GM20000 (cell line): ENCODE results near the gene OSM.

ENCODE experiments used
- DNase-seq: peaks from one replicate; pipeline ENCODE4 v3.0.0; 2012; ENCODE audit warnings: low spot score
- TF ChIP-seq, protein P1 (sequence below): IDR thresholded peaks from 2 replicates; pipeline ENCODE4 v1.5.1; 2012; ENCODE audit warnings: mild to moderate bottlenecking, control low read depth; ENCODE audit errors: extremely low read depth, missing control alignments

The OSM gene

DNA sequence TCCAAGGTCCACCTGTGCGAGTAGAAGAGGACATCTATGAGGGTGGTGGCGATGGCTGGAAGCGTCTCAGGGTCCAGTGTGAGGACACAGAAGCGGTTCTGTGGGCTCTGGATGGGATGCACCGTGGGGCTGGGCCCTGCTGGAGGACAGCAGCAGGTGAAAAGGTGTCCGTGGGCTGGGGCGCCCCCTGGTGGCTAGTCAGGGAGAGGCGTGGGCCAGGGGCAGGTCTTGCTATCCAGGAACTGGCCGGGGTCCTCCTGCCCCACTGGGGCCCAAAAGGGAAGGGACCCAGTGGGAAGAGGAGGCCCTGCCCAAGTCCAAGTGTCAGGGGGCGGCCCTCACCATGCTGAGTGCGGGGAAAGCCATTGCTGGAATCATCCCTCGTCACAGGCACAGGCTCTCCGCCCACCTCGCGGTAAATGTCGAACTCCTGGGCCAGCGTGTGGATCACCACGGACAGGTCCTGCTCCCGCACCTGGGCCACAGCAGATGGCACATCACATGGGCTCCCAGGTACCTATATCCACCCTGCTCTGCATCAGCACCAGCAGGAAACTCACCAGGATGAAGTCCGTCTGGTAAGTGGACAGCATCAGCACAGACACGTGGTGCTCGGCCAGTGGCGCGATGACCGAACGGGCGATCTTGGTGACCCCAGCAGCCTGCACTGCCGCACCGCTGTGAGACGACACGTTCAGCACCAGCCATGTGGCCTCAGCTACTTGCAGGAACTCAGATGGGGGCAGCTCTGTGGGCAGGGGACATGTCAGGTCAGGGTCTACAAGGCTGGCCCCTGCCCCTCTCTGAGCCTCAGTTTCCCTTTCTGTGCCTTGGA is 20.4 kb upstream of the OSM start:
- DNase-seq, result peak; percentile 86
- TF ChIP-seq, protein P1, sequence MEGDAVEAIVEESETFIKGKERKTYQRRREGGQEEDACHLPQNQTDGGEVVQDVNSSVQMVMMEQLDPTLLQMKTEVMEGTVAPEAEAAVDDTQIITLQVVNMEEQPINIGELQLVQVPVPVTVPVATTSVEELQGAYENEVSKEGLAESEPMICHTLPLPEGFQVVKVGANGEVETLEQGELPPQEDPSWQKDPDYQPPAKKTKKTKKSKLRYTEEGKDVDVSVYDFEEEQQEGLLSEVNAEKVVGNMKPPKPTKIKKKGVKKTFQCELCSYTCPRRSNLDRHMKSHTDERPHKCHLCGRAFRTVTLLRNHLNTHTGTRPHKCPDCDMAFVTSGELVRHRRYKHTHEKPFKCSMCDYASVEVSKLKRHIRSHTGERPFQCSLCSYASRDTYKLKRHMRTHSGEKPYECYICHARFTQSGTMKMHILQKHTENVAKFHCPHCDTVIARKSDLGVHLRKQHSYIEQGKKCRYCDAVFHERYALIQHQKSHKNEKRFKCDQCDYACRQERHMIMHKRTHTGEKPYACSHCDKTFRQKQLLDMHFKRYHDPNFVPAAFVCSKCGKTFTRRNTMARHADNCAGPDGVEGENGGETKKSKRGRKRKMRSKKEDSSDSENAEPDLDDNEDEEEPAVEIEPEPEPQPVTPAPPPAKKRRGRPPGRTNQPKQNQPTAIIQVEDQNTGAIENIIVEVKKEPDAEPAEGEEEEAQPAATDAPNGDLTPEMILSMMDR, result peak; percentile 92

DNA sequence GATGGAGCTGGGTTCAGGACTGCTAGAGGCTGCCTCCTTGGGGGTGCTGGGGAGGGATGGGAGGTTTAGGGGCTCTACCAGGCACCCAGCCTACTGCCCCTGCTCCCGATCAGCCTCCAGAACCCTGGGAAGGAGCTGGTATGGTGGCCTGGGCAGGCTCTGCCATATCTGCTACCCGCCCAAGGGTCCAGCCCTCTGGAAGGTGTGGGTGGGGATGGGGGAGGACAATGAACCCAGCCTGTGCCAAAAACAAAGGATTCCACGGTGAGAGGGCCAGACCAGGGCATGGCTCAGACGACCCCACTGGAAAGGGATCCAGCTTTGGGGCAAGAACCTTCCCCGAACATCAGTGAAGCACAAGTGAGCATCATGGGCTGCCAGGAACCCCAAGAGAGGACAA is 19.7 kb upstream of the OSM start:
- TF ChIP-seq, protein P1, result no peak
- DNase-seq, result no peak

DNA sequence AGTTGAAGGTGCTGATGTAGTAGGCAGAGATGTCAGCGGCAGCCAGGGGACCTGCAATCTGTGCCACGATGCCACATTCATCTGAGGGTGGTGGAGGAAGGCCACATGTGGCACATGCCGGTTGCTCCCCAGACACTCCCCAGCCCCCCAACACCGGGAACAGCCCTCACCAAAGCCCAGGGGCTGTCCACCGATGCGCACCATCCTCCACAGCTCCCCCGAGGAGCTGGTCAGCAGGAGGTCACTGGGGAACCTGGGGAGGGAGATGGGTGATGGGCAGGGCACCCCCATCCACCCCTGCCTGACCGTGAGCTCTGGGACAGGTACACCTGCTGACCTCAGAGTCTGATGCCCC is 19.2 kb upstream of the OSM start:
- no peak for DNase-seq
- TF ChIP-seq, protein P1, result no peak

GRCh38 chr22:30285176-30285845 is 18.7 kb upstream of the OSM start:
- DNase-seq, result no peak
- TF ChIP-seq, protein P1, result no peak

DNA sequence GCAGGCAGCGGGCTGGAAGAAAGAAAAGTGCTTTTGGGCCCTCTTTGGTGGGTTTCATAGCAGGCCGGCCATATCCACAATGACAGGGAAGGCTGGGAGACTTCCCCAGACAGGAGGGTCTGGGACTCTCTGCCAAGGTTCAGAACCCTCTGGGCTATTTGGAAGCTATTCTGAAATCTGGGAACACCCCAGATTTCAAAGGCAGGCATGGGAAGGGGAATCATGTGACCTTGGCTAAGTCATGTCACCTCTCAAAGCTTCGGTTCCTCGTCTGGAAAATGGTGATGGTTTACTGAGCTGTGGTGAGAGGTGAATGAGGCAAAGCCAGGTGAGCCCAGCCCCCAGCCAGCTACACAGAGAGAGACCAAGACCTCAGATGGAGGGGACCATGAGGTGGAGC is 18.0 kb upstream of the OSM start:
- DNase-seq, result no peak
- TF ChIP-seq, protein P1, result no peak

DNA sequence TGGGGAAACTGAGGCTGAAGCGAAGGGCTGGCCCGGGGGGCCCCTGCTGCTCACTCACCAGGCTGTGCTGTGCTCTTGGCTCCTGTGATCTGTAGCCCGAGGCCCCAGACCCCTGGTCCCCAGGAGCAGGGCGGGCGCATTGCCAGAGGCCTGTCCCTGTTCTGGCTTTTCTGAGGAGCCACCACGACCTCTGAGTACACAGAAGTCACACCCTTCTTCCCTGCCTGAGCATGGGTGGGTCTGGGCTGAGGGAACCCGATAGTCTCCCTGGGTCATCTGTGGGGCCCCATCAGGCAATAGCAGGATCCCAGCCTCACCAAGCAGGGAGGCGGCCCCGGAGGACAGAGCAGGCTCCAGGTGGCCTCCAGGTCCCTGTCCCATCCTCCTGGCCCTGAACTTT is 17.5 kb upstream of the OSM start:
- TF ChIP-seq, protein P1, result no peak
- no peak for DNase-seq

GRCh38 chr22:30283342-30283741 is 16.7 kb upstream of the OSM start:
- TF ChIP-seq, protein P1, result no peak
- no peak for DNase-seq
